Adrenal gland (tissue), 12 donors: ENCODE results near the gene ME2. TPM values are rescaled to one million over a fixed set of nuclear protein-coding genes. Genes with fewer than 3 reads are reported as not detected.

Source experiments
- DNase-seq, 7 donors: peaks; one replicate each; pipeline ENCODE4 v3.0.0-alpha.2; 2019 to 2020
- H3K27ac ChIP-seq, 5 donors: fragments of 200-600 bp; sonication (generic) in 4 of 5; 1 replicate in 3 of 5; 2 replicates in 2 of 5; pipeline versions ENCODE4 v1.5.1 to v1.8.0; 2016 to 2020; ENCODE audit warnings: mild to moderate bottlenecking in 1 of 5
- H3K27me3 ChIP-seq: fragments of 200-600 bp; 2 replicates; pipeline ENCODE4 v1.8.0; 2021
- H3K36me3 ChIP-seq, 2 donors: fragments of 200-600 bp; replicated peaks in 1 of 2; 1 replicate in 1 of 2; 2 replicates in 1 of 2; pipeline versions ENCODE4 v1.5.1 to v1.8.0; 2018 to 2022
- H3K4me1 ChIP-seq, 2 donors: fragments of 200-600 bp; replicated peaks in 1 of 2; 1 replicate in 1 of 2; 2 replicates in 1 of 2; pipeline versions ENCODE4 v1.5.1 to v1.8.0; 2018 to 2021
- H3K4me3 ChIP-seq, 4 donors: fragments of 200-600 bp; sonication (generic) in 3 of 4; one replicate each; pipeline ENCODE4 v1.5.1; 2016 to 2018
- H3K9me3 ChIP-seq, 3 donors: fragments of 200-600 bp; sonication (generic) in 1 of 3; replicated peaks in 1 of 3; 1 replicate in 2 of 3; 2 replicates in 1 of 3; pipeline versions ENCODE4 v1.5.1 to v1.8.0; 2016 to 2021
- POLR2A ChIP-seq, 2 donors: fragments of 450-650 bp; IDR thresholded peaks; one replicate each; pipeline ENCODE4 v1.6.1; 2017; ENCODE audit warnings: antibody characterized with exemption in 2 of 2, mild to moderate bottlenecking in 2 of 2, moderate library complexity in 1 of 2
- WGBS, 4 donors: extraction: QIAGEN DNeasy Blood & Tissue Kit in 2 of 4; methylation state at CpG; one replicate each; pipeline versions ENCODE4 v1.1.5 to v1.1.7; 2013 to 2017; 5-methylcytosine and 5-hydroxymethylcytosine counted together
- intact Hi-C, 2 donors: fragments of 100-400 bp; cut with DNase I; formaldehyde crosslinking; loops; one replicate each; pipeline versions ENCODE4 v1.14.1 to v1.15.0; 2022 to 2023
- polyA plus RNA-seq, 3 donors: library from polyadenylated mRNA; stranded (reverse); fragments of 200-250 nt in 2 of 3; fragments of 350-450 nt in 1 of 3; fragmentation: Illumina TruSeq in 1 of 3; extraction: RNeasy Lipid Tissue Mini Kit (QIAGEN cat#74804) in 1 of 3; gene quantifications; one replicate each; pipeline ENCODE4 v1.2.3, GENCODE V29; 2013 to 2014
- total RNA-seq, 9 donors: library from RNA; depleted of rRNA in 4 of 9; stranded (reverse); fragments of >200 nt in 4 of 9; fragments of 120-200 nt in 1 of 9; fragmentation: NEBNext Ultra II Directional in 1 of 9; extraction: Animal tissue kit (Norgen Biotek cat#: 25700) in 1 of 9; gene quantifications; one replicate each; pipeline versions ENCODE4 v1.1.0 to v1.2.4, GENCODE V29; 2013 to 2023
- TF ChIP-seq, protein P1 (sequence below), 6 experiments: fragments of 450-650 bp in 4 of 6; fragments of 200-600 bp in 2 of 6; sonication (generic) in 1 of 6; IDR thresholded peaks; 1 replicate in 5 of 6; 2 replicates in 1 of 6; pipeline versions ENCODE4 v1.5.1 to v1.8.0; 2016 to 2021; ENCODE audit warnings: antibody characterized with exemption in 6 of 6, mild to moderate bottlenecking in 2 of 6, moderate library complexity in 1 of 6
- donor health status: healthy with polysubstance abuse.
- donor health status: Bipolar disorder and iron deficiency.
- donor health status: DM: yes; HTN: yes; CAD: no.
- donor health status: DM: no; HTN: no; CAD: no.
- donor health status: DM: no; HTN: no; CAD: no.
- donor health status: DM: yes; HTN: yes; CAD: no.

The ME2 gene
- total and polyA plus RNA-seq, 12 donors = 17.9 to 133 (median 60.4) TPM

DNA sequence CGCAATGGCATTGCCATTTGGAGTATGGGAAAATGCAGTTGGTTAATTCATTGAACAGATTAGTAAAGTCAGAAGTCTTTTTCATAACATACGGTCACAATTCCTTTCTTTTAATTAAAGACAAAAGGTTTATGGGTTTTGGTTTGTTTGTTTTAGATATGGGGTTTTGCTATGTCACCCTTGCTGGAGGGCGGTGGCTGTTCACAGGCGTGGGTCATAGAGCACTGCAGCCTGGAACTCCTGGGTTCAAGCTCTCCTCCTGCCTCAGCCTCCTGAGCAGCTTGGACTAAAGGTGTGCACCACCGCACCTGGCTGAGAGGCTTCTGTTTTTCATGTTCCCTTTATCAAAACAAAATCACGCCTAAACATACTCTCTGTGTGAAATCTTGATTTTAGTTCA, 70.3 kb downstream of the ME2 start:
- TF ChIP-seq POLR2A (IDR thresholded peaks at IDR 0.05) = no peak
- TF ChIP-seq, protein P1, sequence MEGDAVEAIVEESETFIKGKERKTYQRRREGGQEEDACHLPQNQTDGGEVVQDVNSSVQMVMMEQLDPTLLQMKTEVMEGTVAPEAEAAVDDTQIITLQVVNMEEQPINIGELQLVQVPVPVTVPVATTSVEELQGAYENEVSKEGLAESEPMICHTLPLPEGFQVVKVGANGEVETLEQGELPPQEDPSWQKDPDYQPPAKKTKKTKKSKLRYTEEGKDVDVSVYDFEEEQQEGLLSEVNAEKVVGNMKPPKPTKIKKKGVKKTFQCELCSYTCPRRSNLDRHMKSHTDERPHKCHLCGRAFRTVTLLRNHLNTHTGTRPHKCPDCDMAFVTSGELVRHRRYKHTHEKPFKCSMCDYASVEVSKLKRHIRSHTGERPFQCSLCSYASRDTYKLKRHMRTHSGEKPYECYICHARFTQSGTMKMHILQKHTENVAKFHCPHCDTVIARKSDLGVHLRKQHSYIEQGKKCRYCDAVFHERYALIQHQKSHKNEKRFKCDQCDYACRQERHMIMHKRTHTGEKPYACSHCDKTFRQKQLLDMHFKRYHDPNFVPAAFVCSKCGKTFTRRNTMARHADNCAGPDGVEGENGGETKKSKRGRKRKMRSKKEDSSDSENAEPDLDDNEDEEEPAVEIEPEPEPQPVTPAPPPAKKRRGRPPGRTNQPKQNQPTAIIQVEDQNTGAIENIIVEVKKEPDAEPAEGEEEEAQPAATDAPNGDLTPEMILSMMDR (IDR thresholded peaks at IDR 0.05) = no peak
- WGBS, 4 donors = 95 to 100% (median 97%) methylated on average over 6 of the region's 6 CpGs
- intact Hi-C loops = no loop called here

DNA sequence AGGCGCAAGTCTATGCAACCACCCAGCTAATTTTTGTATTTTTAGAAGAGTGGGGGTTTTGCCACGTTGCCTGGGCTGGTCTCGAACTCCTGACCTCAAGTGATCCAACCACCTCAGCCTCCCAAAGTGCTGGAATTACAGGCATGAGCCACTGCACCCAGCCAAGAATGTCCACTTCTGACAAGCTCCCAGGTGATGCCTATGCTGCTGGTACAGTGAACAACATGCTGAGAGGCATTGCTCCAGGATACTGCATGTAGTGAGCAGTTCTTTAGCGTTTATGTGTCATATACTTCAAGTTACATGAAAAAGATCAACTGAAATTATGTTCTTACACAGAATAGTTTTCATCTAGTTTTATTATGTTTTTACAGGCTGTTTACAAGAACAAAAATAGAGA, 71.7 kb downstream of the ME2 start:
- H3K4me1 ChIP-seq = no peaks in the 10 kb centered on the region
- WGBS, 4 donors = 87 to 94% (median 91%) methylated on average over 3 to 4 of the region's 4 CpGs
- no peak for TF ChIP-seq POLR2A (IDR thresholded peaks at IDR 0.05)
- TF ChIP-seq, protein P1 (IDR thresholded peaks at IDR 0.05) = no peak
- no peak overlapping the region for H3K4me3 ChIP-seq
- no peaks in the 10 kb centered on the region for H3K27me3 ChIP-seq
- intact Hi-C loops = no loop called here
- H3K27ac ChIP-seq = no peak overlapping the region
- no peaks in the 10 kb centered on the region for H3K36me3 ChIP-seq
- no peak for DNase-seq
- H3K9me3 ChIP-seq = no peaks in the 10 kb centered on the region

More for the DNA sequence above, 70.3 kb downstream of the ME2 start:
- Histone ChIP-seq H3K4me3 (no peak overlapping the region), H3K9me3 (no peaks in the 10 kb centered on the region), H3K27me3 (no peaks in the 10 kb centered on the region), H3K36me3 (no peaks in the 10 kb centered on the region), H3K27ac (no peak overlapping the region), H3K4me1 (no peaks in the 10 kb centered on the region)
- DNase-seq = no peak

DNA sequence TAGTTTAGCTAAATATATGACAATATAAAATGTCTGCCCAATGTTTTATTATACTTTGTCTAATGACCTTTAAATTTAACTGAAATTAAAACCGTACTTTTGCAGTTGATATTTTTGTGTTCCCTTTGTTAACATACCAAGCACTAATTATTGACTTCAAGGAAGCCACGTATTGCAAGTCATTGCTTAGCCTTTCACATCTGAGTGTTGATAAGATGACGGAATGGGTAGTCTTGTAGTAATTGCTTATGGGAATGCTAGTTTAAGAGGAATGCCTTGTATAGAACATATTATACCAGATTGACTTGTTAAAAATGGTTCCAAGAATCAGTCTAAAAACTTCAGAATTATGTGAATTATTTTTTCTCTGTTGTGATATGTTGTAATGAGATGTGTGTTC, 74.9 kb downstream of the ME2 start:
- no peak overlapping the region for H3K27ac ChIP-seq
- no peak for TF ChIP-seq POLR2A (IDR thresholded peaks at IDR 0.05)
- TF ChIP-seq, protein P1 (IDR thresholded peaks at IDR 0.05) = no peak
- intact Hi-C loops = no loop called here
- no peaks in the 10 kb centered on the region for H3K36me3 ChIP-seq
- no peaks in the 10 kb centered on the region for H3K9me3 ChIP-seq
- H3K4me3 ChIP-seq = no peak overlapping the region
- 72 to 84% (median 81%) methylated on average over 3 of the region's 3 CpGs for WGBS, 4 donors
- H3K4me1 ChIP-seq = no peaks in the 10 kb centered on the region
- DNase-seq = no peak
- H3K27me3 ChIP-seq = no peaks in the 10 kb centered on the region

DNA sequence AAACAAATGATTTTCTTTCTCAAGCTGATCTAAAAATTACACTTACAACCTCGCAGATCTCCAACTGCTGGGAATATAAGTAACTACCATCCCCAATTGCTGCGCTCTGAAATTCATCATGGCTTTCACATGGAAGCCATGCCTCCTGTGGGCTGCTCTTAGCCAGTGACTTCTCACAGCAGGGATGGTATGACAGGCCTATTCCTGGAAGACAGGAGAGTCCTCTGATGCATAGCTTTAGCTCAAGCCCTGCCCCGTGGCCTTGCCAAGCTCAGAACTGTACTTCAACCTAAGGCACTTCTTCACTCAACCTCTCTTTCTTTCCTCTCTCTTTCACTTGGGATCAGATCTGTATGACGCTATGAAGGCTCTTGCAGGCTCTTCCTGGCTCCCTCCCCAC, 76.3 kb downstream of the ME2 start:
- no peak for DNase-seq
- Histone ChIP-seq H3K9me3 (no peaks in the 10 kb centered on the region), H3K4me1 (no peaks in the 10 kb centered on the region), H3K27ac (no peak overlapping the region), H3K27me3 (no peaks in the 10 kb centered on the region), H3K36me3 (no peaks in the 10 kb centered on the region), H3K4me3 (no peak overlapping the region)
- intact Hi-C loops = no loop called here
- WGBS, 4 donors = 87 to 91% (median 89%) methylated on average over 4 of the region's 4 CpGs
- TF ChIP-seq POLR2A (IDR thresholded peaks at IDR 0.05) = no peak
- TF ChIP-seq, protein P1 (IDR thresholded peaks at IDR 0.05) = no peak
